GM18526 (cell line): ENCODE data around the gene SLC30A2.

Experiments
- POLR2A ChIP-seq: IDR thresholded peaks from 3 replicates; pipeline ENCODE4 v1.6.1; 2011; ENCODE audit not compliant: insufficient read length; ENCODE audit errors: extremely low read depth

The SLC30A2 gene

GRCh38 chr1:26035959-26036755, 9.8 kb downstream of the SLC30A2 start:
- no peak for TF ChIP-seq POLR2A

- TF ChIP-seq POLR2A: no peak
These were observed 10.5 kb downstream of the SLC30A2 start for GRCh38 chr1:26035203-26035958.

GRCh38 chr1:26034504-26035202, 11.3 kb downstream of the SLC30A2 start:
- TF ChIP-seq POLR2A: no peak

- no peak for TF ChIP-seq POLR2A
These were observed 13.1 kb downstream of the SLC30A2 start for GRCh38 chr1:26032656-26033357.

- TF ChIP-seq POLR2A: no peak
These were observed 14.2 kb downstream of the SLC30A2 start for GRCh38 chr1:26031611-26032220.

GRCh38 chr1:26031196-26031595, 14.7 kb downstream of the SLC30A2 start:
- no peak for TF ChIP-seq POLR2A

- no peak for TF ChIP-seq POLR2A
These were observed 15.9 kb downstream of the SLC30A2 start for GRCh38 chr1:26029864-26030481.

GRCh38 chr1:26029054-26029863, 16.7 kb downstream of the SLC30A2 start:
- no peak for TF ChIP-seq POLR2A

GRCh38 chr1:26028490-26028980, 17.4 kb downstream of the SLC30A2 start:
- no peak for TF ChIP-seq POLR2A

GRCh38 chr1:26027716-26028489, 18.0 kb downstream of the SLC30A2 start:
- no peak for TF ChIP-seq POLR2A

GRCh38 chr1:26025517-26025916, 20.4 kb downstream of the SLC30A2 start:
- no peak for TF ChIP-seq POLR2A

- TF ChIP-seq POLR2A: no peak
These were observed 20.9 kb downstream of the SLC30A2 start for GRCh38 chr1:26025060-26025459.

- no peak for TF ChIP-seq POLR2A
These were observed 22.1 kb downstream of the SLC30A2 start for GRCh38 chr1:26023826-26024225.

- TF ChIP-seq POLR2A: no peak
These were observed 22.9 kb downstream of the SLC30A2 start for GRCh38 chr1:26023009-26023408.
